B cell (primary cell): Measurements from ENCODE around the gene USF1. TPM values are rescaled to one million over a fixed set of nuclear protein-coding genes. Genes with fewer than 3 reads are reported as not detected.

Experiments used
- ATAC-seq: fragments of 200-7000 bp; cut with Tn5 transposase; one replicate; pipeline ENCODE4 v1.10.0; 2021; ENCODE audit warnings: low read depth, mild to moderate bottlenecking, moderate number of reproducible peaks, moderate library complexity
- CTCF ChIA-PET: fragments of 350-600 bp; sonication (Branson Sonifier 250); formaldehyde crosslinking; loops from one replicate; lab custom pipeline; 2021; ENCODE audit warnings: antibody characterized with exemption, inconsistent platforms; lab: Charles Lee
- POLR2A ChIA-PET: fragments of 350-600 bp; sonication (Branson Sonifier 250); formaldehyde crosslinking; loops from one replicate; lab custom pipeline; 2021; ENCODE audit warnings: antibody characterized with exemption; lab: Charles Lee
- DNase-seq: peaks from one replicate; pipeline ENCODE4 v3.0.0; 2013
- H2AFZ ChIP-seq: 2 replicates; pipeline ENCODE4 v1.6.1; 2012; ENCODE audit warnings: mild to moderate bottlenecking, low read depth, low read length; ENCODE audit not compliant: insufficient read depth, poor library complexity, severe bottlenecking
- H3K27ac ChIP-seq, 2 donors: 1 replicate in 1 of 2; 2 replicates in 1 of 2; pipeline ENCODE4 v1.5.1; 2012 to 2013; ENCODE audit warnings: low read length in 2 of 2, mild to moderate bottlenecking in 2 of 2, moderate library complexity in 1 of 2
- H3K27me3 ChIP-seq, 4 experiments: fragments of 200-600 bp in 1 of 4; sonication (generic) in 1 of 4; replicated peaks in 1 of 4; 1 replicate in 2 of 4; 2 replicates in 2 of 4; pipeline versions ENCODE4 v1.6.1 to v1.7.0; 2013 to 2016; ENCODE audit warnings: low read length in 3 of 4, mild to moderate bottlenecking in 2 of 4, mixed read lengths in 1 of 4, moderate library complexity in 1 of 4; ENCODE audit not compliant: insufficient read depth in 4 of 4, control insufficient read depth in 3 of 4; ENCODE audit errors: control extremely low read depth in 1 of 4
- H3K36me3 ChIP-seq, 2 experiments: replicated peaks in 1 of 2; 1 replicate in 1 of 2; 2 replicates in 1 of 2; pipeline versions ENCODE4 v1.6.1 to v1.7.1; 2013; ENCODE audit warnings: low read length in 1 of 2; ENCODE audit not compliant: insufficient read depth in 2 of 2, control insufficient read depth in 1 of 2; ENCODE audit errors: control extremely low read depth in 1 of 2, extremely low read depth in 1 of 2
- H3K4me1 ChIP-seq, 2 donors: fragments of 200-600 bp in 1 of 2; sonication (generic) in 1 of 2; 1 replicate in 1 of 2; 2 replicates in 1 of 2; pipeline versions ENCODE4 v1.5.1 to v1.6.1; 2013 to 2017; ENCODE audit warnings: low read length in 2 of 2; ENCODE audit not compliant: control insufficient read depth in 2 of 2, insufficient read depth in 2 of 2
- H3K4me2 ChIP-seq: replicated peaks from 2 replicates; pipeline ENCODE3; 2012; ENCODE audit warnings: mild to moderate bottlenecking, low read depth, low read length; ENCODE audit not compliant: poor library complexity, severe bottlenecking
- H3K4me3 ChIP-seq, 5 experiments: fragments of 200-600 bp in 1 of 5; sonication (generic) in 1 of 5; 1 replicate in 3 of 5; 2 replicates in 2 of 5; pipeline versions ENCODE4 v1.5.1 to v1.7.0; 2011 to 2016; ENCODE audit warnings: low read length in 4 of 5, mild to moderate bottlenecking in 4 of 5, low read depth in 2 of 5, control low read depth in 1 of 5, moderate library complexity in 1 of 5; ENCODE audit not compliant: insufficient read depth in 1 of 5; ENCODE audit errors: control extremely low read depth in 1 of 5, extremely low read depth in 1 of 5
- H3K79me2 ChIP-seq: fragments of 200-600 bp; sonication (generic); one replicate; pipeline ENCODE4 v1.6.0; 2016; ENCODE audit warnings: low read length; ENCODE audit not compliant: control insufficient read depth, insufficient read depth
- H3K9ac ChIP-seq: fragments of 200-600 bp; sonication (generic); 2 replicates; pipeline ENCODE4 v1.6.1; 2017; ENCODE audit warnings: mild to moderate bottlenecking, low read length, moderate library complexity
- H3K9me3 ChIP-seq, 3 donors: one replicate each; pipeline versions ENCODE4 v1.6.1 to v1.7.1; 2013; ENCODE audit warnings: low read length in 2 of 3; ENCODE audit not compliant: control insufficient read depth in 2 of 3, insufficient read depth in 1 of 3; ENCODE audit errors: control extremely low read depth in 1 of 3
- H4K20me1 ChIP-seq: 2 replicates; pipeline ENCODE4 v1.6.0; 2012; ENCODE audit warnings: mild to moderate bottlenecking, low read length; ENCODE audit not compliant: insufficient read depth, control insufficient read depth, poor library complexity, severe bottlenecking
- H3K27ac Mint-ChIP-seq: one replicate; pipeline ENCODE4 v1.8.0; 2021; ENCODE audit warnings: mixed read lengths
- H3K27me3 Mint-ChIP-seq: one replicate; pipeline ENCODE4 v1.8.0; 2021; ENCODE audit warnings: mixed read lengths
- H3K4me1 Mint-ChIP-seq: one replicate; pipeline ENCODE4 v1.8.0; 2021; ENCODE audit warnings: mixed read lengths
- H3K4me3 Mint-ChIP-seq: one replicate; pipeline ENCODE4 v1.8.0; 2021; ENCODE audit warnings: mixed read lengths
- H3K9me3 Mint-ChIP-seq: one replicate; pipeline ENCODE4 v1.8.0; 2022; ENCODE audit warnings: mixed read lengths; ENCODE audit not compliant: insufficient read depth
- EZH2 ChIP-seq: IDR thresholded peaks from 2 replicates; pipeline ENCODE4 v1.6.1; 2012; ENCODE audit warnings: borderline replicate concordance, low read depth, mild to moderate bottlenecking, moderate library complexity, low read length; ENCODE audit not compliant: insufficient read depth, poor library complexity, severe bottlenecking
- WGBS: methylation state at CpG from one replicate; pipeline ENCODE4 v1.1.5; 2013; ENCODE audit warnings: missing lambda C conversion rate; ENCODE audit not compliant: insufficient coverage; 5-methylcytosine and 5-hydroxymethylcytosine counted together
- intact Hi-C: fragments of 100-400 bp; cut with micrococcal nuclease; formaldehyde crosslinking; loops from one replicate; pipeline ENCODE4 v1.10.0; 2022
- polyA plus RNA-seq: library from polyadenylated mRNA; depleted of rRNA; stranded (reverse); fragments of >200 nt; gene quantifications from 2 replicates; pipeline ENCODE4 v1.2.3, GENCODE V29; 2012
- total RNA-seq, 2 donors: library from RNA; stranded (reverse); fragments of 120-200 nt in 1 of 2; gene quantifications; 1 replicate in 1 of 2; 2 replicates in 1 of 2; pipeline versions ENCODE4 v1.2.3 to v1.2.4, GENCODE V29; 2013 to 2022
- TF ChIP-seq, protein P1 (sequence below): fragments of 200-600 bp; IDR thresholded peaks from one replicate; pipeline ENCODE4 v1.8.0; 2022; ENCODE audit warnings: antibody characterized with exemption, mild to moderate bottlenecking

Gene USF1
- total and polyA plus RNA-seq, 2 donors (not counting 1 experiment from before 2014, with no cell fraction given): 192 to 249 TPM

DNA sequence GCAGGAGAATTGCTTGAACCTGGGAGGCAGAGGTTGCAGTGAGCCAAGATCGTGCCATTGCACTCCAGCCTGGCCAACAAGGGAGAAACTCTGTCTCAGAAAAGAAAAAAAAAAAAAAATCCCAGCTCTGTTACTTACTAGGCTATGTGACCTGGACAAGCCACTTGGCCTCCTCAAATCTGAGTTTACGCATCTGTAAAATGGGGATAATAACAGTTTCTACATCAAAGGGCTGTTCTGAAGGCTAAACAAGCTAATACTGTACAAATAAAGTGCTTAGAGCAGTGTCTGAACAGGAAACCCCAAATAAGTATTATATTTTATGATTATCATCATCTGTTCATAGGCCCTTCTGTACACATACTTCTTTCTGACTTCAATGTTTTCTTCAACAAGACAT lies 38.4 kb downstream of the USF1 start:
- Histone ChIP-seq H3K4me3 (no peak overlapping the region), H3K36me3 (peaks cover 0 to 2% of the 10 kb centered on the region in 2 experiments), H3K9ac (no peak overlapping the region), H3K27ac (no peak overlapping the region), H3K27me3 (no peaks in the 10 kb centered on the region), H3K4me2 (no peak overlapping the region), H2AFZ (no peak overlapping the region), H3K79me2 (peaks cover 58% of the 10 kb centered on the region), H3K9me3 (no peaks in the 10 kb centered on the region), H4K20me1 (no peaks in the 10 kb centered on the region), H3K4me1 (peaks cover 4 to 5% of the 10 kb centered on the region in 2 donors)
- Mint-ChIP-seq H3K4me1 (peaks cover 2% of the 10 kb centered on the region), H3K9me3 (no peaks in the 10 kb centered on the region), H3K27ac (no peak overlapping the region), H3K27me3 (no peaks in the 10 kb centered on the region), H3K4me3 (no peak overlapping the region)
- ATAC-seq (no peak), DNase-seq (no peak)
- WGBS: no CpG with 5 or more reads among the region's 2 CpGs
- TF ChIP-seq, protein P1, sequence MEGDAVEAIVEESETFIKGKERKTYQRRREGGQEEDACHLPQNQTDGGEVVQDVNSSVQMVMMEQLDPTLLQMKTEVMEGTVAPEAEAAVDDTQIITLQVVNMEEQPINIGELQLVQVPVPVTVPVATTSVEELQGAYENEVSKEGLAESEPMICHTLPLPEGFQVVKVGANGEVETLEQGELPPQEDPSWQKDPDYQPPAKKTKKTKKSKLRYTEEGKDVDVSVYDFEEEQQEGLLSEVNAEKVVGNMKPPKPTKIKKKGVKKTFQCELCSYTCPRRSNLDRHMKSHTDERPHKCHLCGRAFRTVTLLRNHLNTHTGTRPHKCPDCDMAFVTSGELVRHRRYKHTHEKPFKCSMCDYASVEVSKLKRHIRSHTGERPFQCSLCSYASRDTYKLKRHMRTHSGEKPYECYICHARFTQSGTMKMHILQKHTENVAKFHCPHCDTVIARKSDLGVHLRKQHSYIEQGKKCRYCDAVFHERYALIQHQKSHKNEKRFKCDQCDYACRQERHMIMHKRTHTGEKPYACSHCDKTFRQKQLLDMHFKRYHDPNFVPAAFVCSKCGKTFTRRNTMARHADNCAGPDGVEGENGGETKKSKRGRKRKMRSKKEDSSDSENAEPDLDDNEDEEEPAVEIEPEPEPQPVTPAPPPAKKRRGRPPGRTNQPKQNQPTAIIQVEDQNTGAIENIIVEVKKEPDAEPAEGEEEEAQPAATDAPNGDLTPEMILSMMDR: no peak
- TF ChIP-seq EZH2: no peak
- ChIA-PET POLR2A (interaction anchor here (0.7 kb wide), 1 partner anchor 8 kb away, joined by 5 read pairs; no protein-coding TSS in a partner anchor), CTCF (interaction anchor here (0.7 to 2.5 kb wide), 4 partner anchors 10 to 89 kb away, joined by 3 to 10 read pairs (median 6); no protein-coding TSS in a partner anchor)
- intact Hi-C loops: no loop called here

DNA sequence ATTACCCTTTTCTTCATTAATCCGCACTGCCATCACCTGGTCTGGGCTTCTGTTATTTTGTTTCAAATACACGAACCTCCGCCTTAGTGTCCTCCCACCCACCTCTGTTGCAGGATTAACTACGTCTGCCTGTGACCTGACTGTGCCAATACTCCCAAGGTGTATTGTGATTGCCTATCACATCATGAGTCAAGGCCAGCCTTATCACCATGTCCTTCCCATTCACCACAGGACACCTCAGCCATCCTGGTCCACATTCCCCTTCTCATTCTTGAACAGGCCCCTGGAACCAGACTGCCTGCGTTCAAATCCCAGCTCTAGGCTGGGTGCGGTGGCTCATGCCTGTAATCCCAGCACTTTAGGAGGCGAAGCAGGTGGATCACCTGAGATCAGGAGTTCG lies 39.2 kb downstream of the USF1 start:
- CTCF ChIA-PET: interaction anchor here (1.2 to 2.5 kb wide), 2 partner anchors 9 to 90 kb away, joined by 3 to 10 read pairs; no protein-coding TSS in a partner anchor

More for the DNA sequence above, 39.2 kb downstream of the USF1 start:
- Histone ChIP-seq H4K20me1 (no peaks in the 10 kb centered on the region), H3K9ac (no peak overlapping the region), H3K36me3 (peaks cover 0 to 2% of the 10 kb centered on the region in 2 experiments), H3K4me2 (no peak overlapping the region), H3K9me3 (no peaks in the 10 kb centered on the region), H3K27ac (no peak overlapping the region), H3K79me2 (peaks cover 58% of the 10 kb centered on the region), H3K4me1 (no peaks in the 10 kb centered on the region), H2AFZ (no peak overlapping the region), H3K4me3 (no peak overlapping the region), H3K27me3 (no peaks in the 10 kb centered on the region)
- Mint-ChIP-seq H3K9me3 (no peaks in the 10 kb centered on the region), H3K27ac (no peak overlapping the region), H3K4me3 (no peak overlapping the region), H3K4me1 (no peaks in the 10 kb centered on the region), H3K27me3 (no peaks in the 10 kb centered on the region)
- intact Hi-C loops: no loop called here
- DNase-seq (no peak), ATAC-seq (no peak)
- POLR2A ChIA-PET: no interaction called here
- 82% methylated on average over 4 of the region's 8 CpGs for WGBS
- TF ChIP-seq EZH2: no peak
- TF ChIP-seq, protein P1: no peak
